GM18499 (cell line): ENCODE results near the gene KIAA1217.

Experiments
- ATAC-seq: cut with Tn5 transposase; IDR thresholded peaks from one replicate; pipeline ENCODE4 v1.9.1; 2021; ENCODE audit warnings: moderate number of reproducible peaks; ENCODE audit not compliant: insufficient read depth, unreplicated experiment

The KIAA1217 gene

DNA sequence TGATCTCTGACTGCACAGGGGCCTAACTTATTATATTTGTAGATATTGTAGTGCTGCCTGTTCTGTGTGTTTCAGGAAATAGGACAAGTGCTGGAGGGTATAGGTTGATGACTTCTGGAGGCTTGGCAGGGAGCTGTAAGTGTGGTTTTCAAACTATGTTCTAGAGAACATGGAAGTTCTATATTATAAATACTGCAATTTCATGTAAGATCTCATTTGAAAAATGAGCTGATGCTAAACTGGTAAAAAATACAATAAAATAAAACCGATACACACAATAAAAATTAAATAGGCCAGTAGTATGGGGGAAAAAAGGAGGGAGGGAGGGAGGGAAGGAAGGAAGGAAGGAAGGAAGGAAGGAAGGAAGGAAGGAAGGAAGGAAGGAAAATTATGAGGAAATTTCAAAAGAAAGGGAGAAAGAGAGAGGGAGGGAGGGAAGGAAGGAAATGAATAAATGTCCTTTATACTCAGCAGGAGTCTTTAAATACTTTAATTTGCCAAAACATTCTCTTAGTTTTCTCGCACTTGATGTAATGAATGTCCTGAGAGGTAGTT is 181.3 kb downstream of the KIAA1217 start:
- no peak for ATAC-seq

GRCh38 chr10:24390746-24391145 is 181.8 kb downstream of the KIAA1217 start:
- ATAC-seq, result no peak

- ATAC-seq, result no peak
Measured at GRCh38 chr10:24393201-24393600, 184.3 kb downstream of the KIAA1217 start.

- peak; percentile 87 for ATAC-seq
Measured at GRCh38 chr10:24394461-24395190, 185.7 kb downstream of the KIAA1217 start.

DNA sequence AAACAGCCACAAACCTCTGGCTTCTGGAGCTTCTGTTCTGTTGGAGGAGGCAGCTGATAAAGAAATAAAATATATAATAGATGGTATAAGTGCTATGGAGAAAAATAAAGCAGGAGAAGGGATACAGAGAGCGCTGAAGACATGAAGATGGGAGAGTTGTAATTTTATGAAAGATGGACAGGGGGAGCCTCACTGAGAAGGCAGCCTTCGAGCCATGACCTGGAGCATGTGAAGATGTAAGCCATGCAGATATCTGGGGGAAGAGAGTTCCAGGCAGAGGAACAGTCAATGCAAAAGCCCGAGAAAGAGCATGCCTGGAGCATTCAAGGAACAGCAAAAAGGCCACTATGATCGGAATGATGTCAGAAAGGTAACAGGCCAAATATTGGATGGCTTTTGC is 187.5 kb downstream of the KIAA1217 start:
- no peak for ATAC-seq

DNA sequence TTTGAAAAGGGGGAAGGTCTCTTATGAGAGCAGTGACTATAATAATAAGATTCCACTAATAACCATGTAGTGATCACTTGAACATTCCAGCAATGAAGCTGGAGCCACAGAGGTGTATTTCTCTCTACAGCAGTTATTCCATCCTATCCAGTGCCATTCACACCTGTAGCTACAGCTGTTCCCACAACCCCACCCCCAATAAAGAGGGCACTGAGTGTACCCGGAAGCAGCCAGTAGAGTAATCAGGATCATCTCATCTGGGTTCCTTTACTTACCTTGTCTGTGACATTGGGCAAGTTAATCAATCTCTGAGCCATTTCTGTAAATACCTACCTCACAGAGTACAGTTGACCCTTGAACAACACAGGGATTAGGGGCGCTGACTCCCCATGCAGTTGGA is 188.7 kb downstream of the KIAA1217 start:
- no peak for ATAC-seq

- ATAC-seq, result no peak
Measured at GRCh38 chr10:24404567-24404966, 195.6 kb downstream of the KIAA1217 start.

DNA sequence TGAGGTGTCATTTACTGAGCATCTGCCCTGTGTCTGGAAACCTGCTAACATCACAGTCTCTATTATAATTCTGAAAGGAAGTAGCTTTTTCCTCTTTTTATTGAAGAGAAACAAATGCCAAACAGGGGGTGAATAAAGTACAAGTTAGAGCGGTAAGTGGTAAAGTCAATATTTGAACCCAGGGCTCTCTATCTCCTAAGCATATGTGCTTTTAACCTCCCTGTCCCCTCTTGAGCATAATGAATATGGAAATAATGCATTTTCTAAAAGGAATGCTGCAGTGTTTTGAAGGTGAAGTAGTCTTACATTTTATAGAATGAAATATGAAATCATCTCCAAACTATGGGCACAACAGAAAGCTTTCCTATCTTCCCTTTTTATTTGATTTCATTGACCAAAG is 196.7 kb downstream of the KIAA1217 start:
- ATAC-seq, result no peak

DNA sequence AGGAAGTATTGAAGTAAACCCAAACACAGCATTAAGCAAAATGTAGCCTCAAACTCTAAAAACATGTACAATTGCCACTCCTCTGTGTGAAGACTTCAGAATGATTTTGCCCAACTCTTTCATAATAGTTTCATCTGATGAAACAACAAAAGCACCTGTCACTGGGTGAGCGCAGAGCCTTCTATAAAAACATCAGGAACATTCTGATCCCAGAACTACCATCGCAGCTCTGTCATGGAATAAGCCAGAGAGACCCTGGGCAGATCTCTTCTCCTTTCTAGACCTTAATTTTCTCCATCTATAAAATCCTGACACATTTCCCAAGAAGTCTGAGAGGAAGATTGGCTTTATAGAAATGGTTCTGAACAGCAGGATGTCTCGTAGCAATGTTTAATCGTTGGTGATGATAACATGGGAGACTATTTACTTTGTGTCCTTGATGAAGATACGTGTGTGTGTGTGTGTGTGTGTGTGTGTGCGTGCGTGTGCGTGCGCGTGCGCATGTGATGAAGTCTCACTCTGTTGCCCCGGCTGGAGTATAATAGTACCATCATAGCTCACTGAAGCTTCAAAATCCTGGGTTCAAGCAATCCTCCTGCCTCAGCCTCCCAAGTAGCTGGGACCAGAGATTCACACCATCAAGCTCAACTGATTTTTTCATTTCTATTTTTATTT is 198.0 kb downstream of the KIAA1217 start:
- ATAC-seq, result no peak

DNA sequence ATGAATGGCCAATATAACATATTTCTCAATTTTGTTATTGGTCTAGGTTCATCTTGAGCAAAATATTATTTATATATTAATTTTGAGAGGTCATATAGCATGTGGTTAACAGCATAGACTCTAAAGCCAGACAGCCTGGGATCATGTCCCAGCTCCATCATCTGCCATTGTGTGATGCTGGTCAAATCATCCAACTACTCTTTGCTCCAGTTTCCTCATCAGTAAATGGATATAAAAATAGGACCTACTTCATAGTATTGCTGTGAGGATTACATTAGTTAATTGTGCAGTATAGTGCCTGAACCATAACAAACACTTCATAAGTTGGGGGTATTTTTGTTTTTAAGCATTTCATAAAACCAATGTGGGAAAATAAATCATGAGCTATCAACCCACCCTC is 199.0 kb downstream of the KIAA1217 start:
- no peak for ATAC-seq

DNA sequence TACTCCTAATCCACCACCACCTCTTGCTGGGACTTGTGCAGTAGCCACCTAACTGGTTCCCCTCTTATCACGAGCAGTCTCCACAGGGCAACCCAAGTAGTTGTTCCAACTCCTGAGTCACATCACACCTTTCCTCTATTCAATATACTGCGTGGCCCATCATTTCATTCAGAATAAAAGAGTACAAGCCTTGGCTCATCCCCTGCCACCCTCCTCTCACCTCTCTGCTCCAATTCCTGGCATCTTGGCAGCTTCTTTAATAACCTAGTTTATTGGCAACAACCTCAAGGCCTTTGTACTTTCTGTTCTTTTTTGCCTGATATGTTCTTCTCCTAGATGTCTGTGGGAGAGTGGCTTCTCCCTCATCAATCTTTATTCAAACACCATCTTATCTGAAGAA is 199.4 kb downstream of the KIAA1217 start:
- no peak for ATAC-seq

- ATAC-seq, result peak; percentile 63
Measured at GRCh38 chr10:24414597-24414996, 205.7 kb downstream of the KIAA1217 start.

DNA sequence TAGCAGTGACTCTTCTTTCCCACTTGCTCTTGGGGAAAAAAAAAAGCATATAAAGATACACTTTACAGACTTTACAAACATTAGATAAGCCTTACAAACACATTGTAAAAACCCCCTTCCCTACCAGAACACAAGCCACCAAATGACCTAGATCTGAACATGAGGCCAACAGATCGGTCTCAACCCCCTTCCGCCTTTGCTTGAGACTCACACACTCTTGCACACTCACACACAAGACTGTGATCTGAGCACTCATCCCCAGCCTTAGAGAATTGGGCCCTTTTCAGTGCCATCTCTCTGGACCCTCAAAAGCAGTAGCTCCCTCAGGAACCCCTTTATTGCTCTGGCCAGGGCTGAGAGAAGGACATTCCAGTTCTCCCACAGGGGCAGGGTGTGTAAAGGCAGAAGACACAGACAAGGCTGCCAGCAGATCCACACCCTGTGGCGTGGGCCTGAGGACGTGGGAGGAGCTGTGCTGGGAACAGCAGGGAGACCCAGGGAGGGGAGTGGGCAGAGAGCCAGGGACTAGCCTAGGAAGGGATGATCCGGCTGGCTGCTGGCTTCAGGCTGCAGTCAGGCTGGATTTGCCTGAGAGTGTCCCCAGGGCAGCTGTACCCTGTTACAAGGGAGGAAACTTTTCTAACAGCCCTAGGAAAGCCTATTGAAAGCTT is 206.7 kb downstream of the KIAA1217 start:
- ATAC-seq, result no peak

- no peak for ATAC-seq
Measured at GRCh38 chr10:24416248-24416647, 207.3 kb downstream of the KIAA1217 start.

- no peak for ATAC-seq
Measured at GRCh38 chr10:24417053-24417452, 208.1 kb downstream of the KIAA1217 start.

- ATAC-seq, result no peak
Measured at GRCh38 chr10:24418532-24418931, 209.6 kb downstream of the KIAA1217 start.

- no peak for ATAC-seq
Measured at GRCh38 chr10:24419066-24419465, 210.1 kb downstream of the KIAA1217 start.

GRCh38 chr10:24425151-24425550 is 216.2 kb downstream of the KIAA1217 start:
- no peak for ATAC-seq

- no peak for ATAC-seq
Measured at GRCh38 chr10:24427678-24428409, 218.9 kb downstream of the KIAA1217 start.

DNA sequence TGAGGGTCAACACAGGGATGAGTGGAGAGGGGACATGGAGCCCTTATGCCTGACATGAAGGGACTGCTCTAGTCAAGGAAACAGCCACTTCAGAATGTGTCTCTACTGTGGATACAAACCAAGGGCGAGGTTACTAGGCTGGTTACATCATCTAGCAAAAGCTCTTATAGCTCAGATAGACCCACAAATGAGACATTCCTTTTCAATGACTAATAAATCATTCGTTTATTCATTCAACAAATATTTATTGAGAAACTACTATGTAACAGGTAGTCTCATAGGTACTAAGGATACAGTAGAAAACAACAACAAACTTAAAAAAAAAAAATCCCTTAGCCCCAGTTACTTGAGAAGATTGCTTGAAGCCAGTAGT is 219.5 kb downstream of the KIAA1217 start:
- no peak for ATAC-seq

DNA sequence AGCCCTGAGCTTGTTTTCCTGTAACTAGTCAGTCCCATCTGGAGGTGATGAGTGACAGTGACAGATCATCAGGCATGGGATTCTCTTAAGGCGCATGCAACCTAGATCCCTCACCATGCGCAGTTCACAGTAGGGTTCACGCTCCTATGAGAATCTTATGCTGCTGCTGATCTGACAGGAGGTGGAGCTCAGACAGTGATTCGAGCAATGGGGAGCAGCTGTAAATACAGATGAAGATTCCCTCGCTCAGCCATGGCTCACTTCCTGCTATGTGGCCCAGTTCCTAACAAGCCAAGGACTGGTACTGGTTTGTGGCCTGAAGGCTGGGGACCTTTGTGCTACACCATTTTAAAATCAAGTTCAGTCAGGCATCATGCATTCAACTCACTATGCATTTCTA is 221.7 kb downstream of the KIAA1217 start:
- no peak for ATAC-seq
